Keratinocyte (primary cell): ENCODE results near the gene SH3PXD2A.

Experiments
- CTCF ChIP-seq, 3 experiments: IDR thresholded peaks in 1 of 3; conservative IDR thresholded peaks in 1 of 3; optimal IDR thresholded peaks in 1 of 3; 2 replicates in 2 of 3; 3 replicates in 1 of 3; pipeline versions ENCODE3 to v1.5.1; 2011; ENCODE audit warnings: low read length in 3 of 3, mild to moderate bottlenecking in 3 of 3, moderate library complexity in 2 of 3, control low read depth in 1 of 3, inconsistent platforms in 1 of 3; ENCODE audit not compliant: insufficient read depth in 2 of 3; ENCODE audit errors: extremely low read depth in 1 of 3
- EZH2 ChIP-seq: IDR thresholded peaks from one replicate; pipeline ENCODE4 v1.6.1; 2012; ENCODE audit warnings: inconsistent platforms, mild to moderate bottlenecking, low read length, moderate library complexity

GRCh38 chr10:103681617-103682399, 173.6 kb downstream of the SH3PXD2A start:
- TF ChIP-seq CTCF (optimal IDR thresholded peaks at IDR 0.05 in 1 of 3, IDR thresholded peaks at IDR 0.05 in 1 of 3, conservative IDR thresholded peaks at IDR 0.05 in 1 of 3; ENCODE audit: extremely low read depth in 1 of 3, insufficient read depth in 2 of 3, low read length in 3 of 3) (no peak), EZH2 (no peak)
